HepG2 (cell line): ENCODE data around the gene PPM1H. TPM values are rescaled to one million over a fixed set of nuclear protein-coding genes. Genes with fewer than 3 reads are reported as not detected.

Source experiments
- ATAC-seq: fragments of 200-7000 bp; cut with Tn5 transposase; 3 replicates; pipeline ENCODE4 v1.9.1; 2020; ENCODE audit warnings: mild to moderate bottlenecking, moderate library complexity
- BruUV-seq: library from RNA; stranded (reverse); fragments of 400-500 nt; replicated peaks from 2 replicates; lab custom pipeline; 2021; lab: Mats Ljungman, UMichigan
- CTCF ChIA-PET: fragments of 300-600 bp; formaldehyde crosslinking; extraction: SDS; loops from one replicate; lab custom pipeline; 2021; ENCODE audit warnings: low total read pairs, inconsistent platforms, low intra/inter-chr PET ratio; lab: Yijun Ruan, JAX
- POLR2A ChIA-PET: fragments of 350-600 bp; sonication (Branson Sonifier 250); formaldehyde crosslinking; loops from one replicate; lab custom pipeline; 2020; ENCODE audit warnings: antibody characterized with exemption, inconsistent platforms; lab: Yijun Ruan, JAX
- DNase-seq: peaks from one replicate; pipeline ENCODE4 v3.0.0-alpha.2; 2015; ENCODE audit warnings: low spot score
- FAIRE-seq: peaks from 3 replicates; lab custom pipeline; 2011; peaks lifted over from hg19 to GRCh38; lab: Jason Lieb, UNC
- H2AFZ ChIP-seq: one replicate; pipeline ENCODE4 v1.6.1; 2011; ENCODE audit warnings: low read length, inconsistent platforms
- H3K27ac ChIP-seq: fragments of 300-600 bp; 3 replicates; pipeline ENCODE4 v1.8.0; 2011; ENCODE audit warnings: mixed run types, mild to moderate bottlenecking, mixed read lengths, low read length, inconsistent platforms; ENCODE audit not compliant: insufficient read depth; ENCODE audit errors: extremely low read length
- H3K27me3 ChIP-seq, 2 experiments: fragments of 200-600 bp in 1 of 2; 2 replicates in 1 of 2; 3 replicates in 1 of 2; pipeline versions ENCODE4 v1.6.0 to v1.8.0; 2011; ENCODE audit warnings: low read length in 2 of 2, mild to moderate bottlenecking in 2 of 2, moderate library complexity in 2 of 2, inconsistent platforms in 1 of 2; ENCODE audit not compliant: insufficient read depth in 2 of 2, control insufficient read depth in 1 of 2
- H3K36me3 ChIP-seq, 2 experiments: fragments of 200-600 bp in 1 of 2; replicated peaks in 1 of 2; 2 replicates in 1 of 2; 3 replicates in 1 of 2; pipeline versions ENCODE4 v1.5.1 to v1.8.0; 2011; ENCODE audit warnings: low read length in 2 of 2, inconsistent platforms in 1 of 2; ENCODE audit not compliant: insufficient read depth in 2 of 2, control insufficient read depth in 1 of 2
- H3K4me1 ChIP-seq: 2 replicates; pipeline ENCODE4 v1.5.1; 2012; ENCODE audit warnings: low read length, inconsistent platforms; ENCODE audit not compliant: insufficient read depth
- H3K4me2 ChIP-seq: 2 replicates; pipeline ENCODE4 v1.6.0; 2011; ENCODE audit warnings: low read depth, low read length, inconsistent platforms
- H3K4me3 ChIP-seq, 3 experiments: fragments of 200-600 bp in 1 of 3; sonication (generic), shearing (Covaris generic) in 1 of 3; replicated peaks in 1 of 3; 2 replicates each; pipeline ENCODE4 v1.5.1; 2011 to 2016; ENCODE audit warnings: low read length in 3 of 3, inconsistent platforms in 2 of 3, low read depth in 2 of 3, mild to moderate bottlenecking in 2 of 3, control low read depth in 1 of 3, mixed read lengths in 1 of 3; ENCODE audit not compliant: insufficient read depth in 1 of 3
- H3K79me2 ChIP-seq: one replicate; pipeline ENCODE4 v1.6.1; 2011; ENCODE audit warnings: low read length, inconsistent platforms; ENCODE audit not compliant: insufficient read depth
- H3K9ac ChIP-seq: 2 replicates; pipeline ENCODE4 v1.6.0; 2011; ENCODE audit warnings: mild to moderate bottlenecking, low read depth, low read length, inconsistent platforms; ENCODE audit not compliant: insufficient read depth
- H3K9me3 ChIP-seq: 2 replicates; pipeline ENCODE4 v1.5.1; 2012; ENCODE audit warnings: mild to moderate bottlenecking, low read length
- H4K20me1 ChIP-seq: 2 replicates; pipeline ENCODE4 v1.6.0; 2011; ENCODE audit warnings: inconsistent platforms, mild to moderate bottlenecking, low read length, moderate library complexity; ENCODE audit not compliant: insufficient read depth
- HOXD1 ChIP-seq: sonication (generic); formaldehyde crosslinking; IDR thresholded peaks from 2 replicates; pipeline ENCODE4 v1.5.0; 2020; ENCODE audit warnings: missing genetic modification reagents
- KDM4B ChIP-seq: sonication (generic); formaldehyde crosslinking; IDR thresholded peaks from 2 replicates; pipeline ENCODE4 v1.4.0; 2020; ENCODE audit warnings: missing genetic modification reagents
- KLF9 ChIP-seq: IDR thresholded peaks from 2 replicates; pipeline ENCODE4 v1.6.1; 2016; ENCODE audit warnings: low read depth
- PCBP2 ChIP-seq: fragments of 200-400 bp; formaldehyde crosslinking; optimal IDR thresholded peaks from 2 replicates; pipeline ENCODE3; 2018; ENCODE audit warnings: low read length, low read depth; ENCODE audit not compliant: poor library complexity, severe bottlenecking
- PHF8 ChIP-seq: sonication (generic); formaldehyde crosslinking; IDR thresholded peaks from 2 replicates; pipeline ENCODE4 v1.5.0; 2020; ENCODE audit warnings: missing genetic modification reagents
- RFXAP ChIP-seq: sonication (generic); formaldehyde crosslinking; IDR thresholded peaks from 2 replicates; pipeline ENCODE4 v1.4.0; 2020; ENCODE audit warnings: missing genetic modification reagents, borderline replicate concordance
- SP1 ChIP-seq, 2 experiments: fragments of 450-650 bp in 1 of 2; sonication (generic) in 1 of 2; formaldehyde crosslinking in 1 of 2; IDR thresholded peaks; 2 replicates each; pipeline versions ENCODE4 v1.4.0 to v1.6.1; 2016 to 2020; ENCODE audit warnings: missing genetic modification reagents in 1 of 2
- XBP1 ChIP-seq: sonication (generic); formaldehyde crosslinking; IDR thresholded peaks from 2 replicates; pipeline ENCODE4 v1.5.0; 2020; ENCODE audit warnings: missing genetic modification reagents
- WGBS: methylation state at CpG from one replicate; pipeline ENCODE4 v1.1.6; 2017; ENCODE audit warnings: low lambda C conversion rate; 5-methylcytosine and 5-hydroxymethylcytosine counted together
- in situ Hi-C: cut with HindIII; loops from 2 replicates; pipeline ENCODE4 v1.10.0; 2017; ENCODE audit warnings: low pct_unique_long_range_greater_than_20kb; ENCODE audit not compliant: extremely low pct_ligation_motif_present
- intact Hi-C: fragments of 100-400 bp; cut with micrococcal nuclease; formaldehyde crosslinking; loops from one replicate; pipeline ENCODE4 v1.10.0; 2022; ENCODE audit not compliant: unreplicated experiment
- polyA plus RNA-seq, 8 experiments: library from polyadenylated mRNA; depleted of rRNA in 3 of 8; stranded (reverse) in 7 of 8; unstranded in 1 of 8; fragments of >200 nt; fragmentation: Illumina TruSeq in 4 of 8; extraction: Trizol in 4 of 8; gene quantifications; 2 replicates each; pipeline versions ENCODE4 v1.2.1 to v1.2.3, GENCODE V29; 2011 to 2016; ENCODE audit warnings: low read depth in 4 of 8, missing spikeins in 1 of 8, mixed read lengths in 1 of 8; ENCODE audit not compliant: insufficient read depth in 1 of 8
- total RNA-seq, 5 experiments: library from RNA; depleted of rRNA; stranded (reverse); fragments of >200 nt; fragmentation: Illumina TruSeq; extraction: Trizol; gene quantifications; 2 replicates each; pipeline ENCODE4 v1.2.3, GENCODE V29; 2016; ENCODE audit warnings: low read depth in 1 of 5
- TF ChIP-seq, protein P1 (sequence below): sonication (generic); formaldehyde crosslinking; IDR thresholded peaks from 2 replicates; pipeline ENCODE4 v1.8.0; 2022; ENCODE audit warnings: missing genetic modification reagents, low read depth, mild to moderate bottlenecking, borderline replicate concordance
- TF ChIP-seq, protein P2 (sequence below): sonication (generic); formaldehyde crosslinking; IDR thresholded peaks from 2 replicates; pipeline ENCODE4 v1.4.0; 2020; ENCODE audit warnings: missing genetic modification reagents

Gene PPM1H
- total and polyA plus RNA-seq, 2 of the 13 experiments (the other 11 are each of a cell fraction or from before 2014, with no cell fraction given): 29.1 to 38.1 TPM

DNA sequence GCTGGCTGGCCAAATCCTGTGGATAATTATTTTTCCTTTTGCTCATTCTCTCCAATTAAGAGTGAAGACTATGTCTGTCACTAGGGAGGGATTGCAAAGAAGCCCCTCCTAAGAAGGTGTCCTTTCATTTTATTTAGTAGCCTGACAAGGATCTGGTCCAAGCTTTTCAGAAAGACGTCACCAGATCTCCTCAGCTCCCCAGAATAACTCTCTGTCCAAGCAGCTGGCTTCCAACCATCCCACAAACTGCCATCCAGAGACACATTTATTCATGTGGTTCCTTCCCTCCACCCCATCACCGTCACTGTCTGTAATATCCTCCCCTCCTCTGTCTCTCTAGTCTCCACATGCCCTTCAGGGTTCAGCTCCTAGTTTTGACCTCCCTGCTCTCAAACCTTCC lies 69.9 kb downstream of the PPM1H start:
- peaks cover 6% of the 10 kb centered on the region for H4K20me1 ChIP-seq
- TF ChIP-seq, protein P1, sequence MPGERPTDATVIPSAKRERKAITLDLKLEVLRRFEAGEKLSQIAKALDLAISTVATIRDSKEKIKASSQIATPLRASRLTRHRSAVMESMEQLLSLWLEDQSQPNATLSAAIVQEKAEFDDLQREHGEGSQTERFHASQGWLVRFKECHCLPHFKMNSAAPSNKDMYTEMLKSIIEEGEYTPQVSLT: no peak
- no peak for TF ChIP-seq PCBP2
- TF ChIP-seq RFXAP (CRISPR knock-in tag): no peak
- no peak for TF ChIP-seq KLF9 (CRISPR knock-in tag)
- TF ChIP-seq HOXD1: no peak
- TF ChIP-seq XBP1 (CRISPR knock-in tag): no peak
- TF ChIP-seq PHF8: no peak
- no peak for TF ChIP-seq SP1 (IDR thresholded peaks at IDR 0.05)
- no peak for TF ChIP-seq SP1 (CRISPR knock-in tag; IDR thresholded peaks at IDR 0.05)
- TF ChIP-seq KDM4B (CRISPR knock-in tag): no peak
- TF ChIP-seq, protein P2, sequence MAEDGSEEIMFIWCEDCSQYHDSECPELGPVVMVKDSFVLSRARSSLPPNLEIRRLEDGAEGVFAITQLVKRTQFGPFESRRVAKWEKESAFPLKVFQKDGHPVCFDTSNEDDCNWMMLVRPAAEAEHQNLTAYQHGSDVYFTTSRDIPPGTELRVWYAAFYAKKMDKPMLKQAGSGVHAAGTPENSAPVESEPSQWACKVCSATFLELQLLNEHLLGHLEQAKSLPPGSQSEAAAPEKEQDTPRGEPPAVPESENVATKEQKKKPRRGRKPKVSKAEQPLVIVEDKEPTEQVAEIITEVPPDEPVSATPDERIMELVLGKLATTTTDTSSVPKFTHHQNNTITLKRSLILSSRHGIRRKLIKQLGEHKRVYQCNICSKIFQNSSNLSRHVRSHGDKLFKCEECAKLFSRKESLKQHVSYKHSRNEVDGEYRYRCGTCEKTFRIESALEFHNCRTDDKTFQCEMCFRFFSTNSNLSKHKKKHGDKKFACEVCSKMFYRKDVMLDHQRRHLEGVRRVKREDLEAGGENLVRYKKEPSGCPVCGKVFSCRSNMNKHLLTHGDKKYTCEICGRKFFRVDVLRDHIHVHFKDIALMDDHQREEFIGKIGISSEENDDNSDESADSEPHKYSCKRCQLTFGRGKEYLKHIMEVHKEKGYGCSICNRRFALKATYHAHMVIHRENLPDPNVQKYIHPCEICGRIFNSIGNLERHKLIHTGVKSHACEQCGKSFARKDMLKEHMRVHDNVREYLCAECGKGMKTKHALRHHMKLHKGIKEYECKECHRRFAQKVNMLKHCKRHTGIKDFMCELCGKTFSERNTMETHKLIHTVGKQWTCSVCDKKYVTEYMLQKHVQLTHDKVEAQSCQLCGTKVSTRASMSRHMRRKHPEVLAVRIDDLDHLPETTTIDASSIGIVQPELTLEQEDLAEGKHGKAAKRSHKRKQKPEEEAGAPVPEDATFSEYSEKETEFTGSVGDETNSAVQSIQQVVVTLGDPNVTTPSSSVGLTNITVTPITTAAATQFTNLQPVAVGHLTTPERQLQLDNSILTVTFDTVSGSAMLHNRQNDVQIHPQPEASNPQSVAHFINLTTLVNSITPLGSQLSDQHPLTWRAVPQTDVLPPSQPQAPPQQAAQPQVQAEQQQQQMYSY (CRISPR knock-in tag): no peak
- no TSS peak for BruUV-seq
- no peaks in the 10 kb centered on the region for H3K27me3 ChIP-seq
- H3K9me3 ChIP-seq: no peaks in the 10 kb centered on the region
- H3K79me2 ChIP-seq: peaks cover 76% of the 10 kb centered on the region
- no peak overlapping the region for H3K9ac ChIP-seq
- ChIA-PET CTCF (no interaction called here), POLR2A (no interaction called here)
- no peak overlapping the region for H2AFZ ChIP-seq
- H3K4me2 ChIP-seq: no peak overlapping the region
- H3K4me1 ChIP-seq: peaks cover 65% of the 10 kb centered on the region
- H3K27ac ChIP-seq: no peak overlapping the region
- ATAC-seq (no peak), DNase-seq (no peak), FAIRE-seq (no peak)
- intact Hi-C loops (no loop called here), in situ Hi-C loops (no loop called here)
- H3K36me3 ChIP-seq: no peaks in the 10 kb centered on the region; a peak in 1 of 5 replicates
- 90% methylated on average over 2 of the region's 2 CpGs for WGBS
- H3K4me3 ChIP-seq: no peak overlapping the region
